Stimulated activated CD8-positive, alpha-beta memory T cell treated with anti-CD3 and anti-CD28 coated beads, Interleukin-15, amount 100 ng/mL, for 48 hours (primary cell): Measurements from ENCODE around the gene OR11G2.
"Not testable (repeated sequence)": the region's sequence is repeated elsewhere in the genome, so short reads cannot be mapped to it uniquely, and the experiment has no call there.

Experiments
- DNase-seq, 2 donors: peaks; one replicate each; pipeline ENCODE4 v3.0.0-alpha.2; 2020; ENCODE audit warnings: low read depth in 2 of 2

Gene OR11G2, protein sequence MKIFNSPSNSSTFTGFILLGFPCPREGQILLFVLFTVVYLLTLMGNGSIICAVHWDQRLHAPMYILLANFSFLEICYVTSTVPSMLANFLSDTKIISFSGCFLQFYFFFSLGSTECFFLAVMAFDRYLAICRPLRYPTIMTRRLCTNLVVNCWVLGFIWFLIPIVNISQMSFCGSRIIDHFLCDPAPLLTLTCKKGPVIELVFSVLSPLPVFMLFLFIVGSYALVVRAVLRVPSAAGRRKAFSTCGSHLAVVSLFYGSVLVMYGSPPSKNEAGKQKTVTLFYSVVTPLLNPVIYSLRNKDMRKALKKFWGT

DNA sequence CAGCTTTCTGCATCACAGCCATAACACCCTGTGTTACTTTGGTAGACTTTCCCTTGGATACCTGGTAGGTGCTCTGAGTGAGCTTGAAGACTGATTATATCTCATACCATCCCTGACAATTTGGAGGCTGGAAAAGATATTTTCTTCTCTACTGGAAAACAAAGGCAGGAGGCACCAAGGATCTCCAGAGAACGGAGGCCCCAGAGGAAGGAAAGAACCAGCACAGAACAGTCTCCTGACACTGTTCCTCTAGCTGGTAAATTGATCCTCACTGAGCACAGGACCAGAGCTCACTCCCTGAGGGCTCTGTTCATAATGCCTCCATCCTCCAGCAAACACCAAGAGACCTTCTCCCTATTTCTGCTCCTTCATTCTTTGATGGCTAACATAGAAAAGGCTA, at the start of gene OR11G2:
Gene OR11G2, plus strand, starts transcription at position 301 of the 400 bp plus-strand sequence. CDS start 6,542 bp downstream, outside the sequence.
- no peak for DNase-seq

DNA sequence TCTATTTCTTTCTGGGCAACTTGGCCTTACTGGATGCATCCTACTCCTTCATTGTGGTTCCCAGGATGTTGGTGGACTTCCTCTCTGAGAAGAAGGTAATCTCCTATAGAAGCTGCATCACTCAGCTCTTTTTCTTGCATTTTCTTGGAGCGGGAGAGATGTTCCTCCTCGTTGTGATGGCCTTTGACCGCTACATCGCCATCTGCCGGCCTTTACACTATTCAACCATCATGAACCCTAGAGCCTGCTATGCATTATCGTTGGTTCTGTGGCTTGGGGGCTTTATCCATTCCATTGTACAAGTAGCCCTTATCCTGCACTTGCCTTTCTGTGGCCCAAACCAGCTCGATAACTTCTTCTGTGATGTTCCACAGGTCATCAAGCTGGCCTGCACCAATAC, 46.8 kb upstream of the OR11G2 start:
- DNase-seq = no peak

DNA sequence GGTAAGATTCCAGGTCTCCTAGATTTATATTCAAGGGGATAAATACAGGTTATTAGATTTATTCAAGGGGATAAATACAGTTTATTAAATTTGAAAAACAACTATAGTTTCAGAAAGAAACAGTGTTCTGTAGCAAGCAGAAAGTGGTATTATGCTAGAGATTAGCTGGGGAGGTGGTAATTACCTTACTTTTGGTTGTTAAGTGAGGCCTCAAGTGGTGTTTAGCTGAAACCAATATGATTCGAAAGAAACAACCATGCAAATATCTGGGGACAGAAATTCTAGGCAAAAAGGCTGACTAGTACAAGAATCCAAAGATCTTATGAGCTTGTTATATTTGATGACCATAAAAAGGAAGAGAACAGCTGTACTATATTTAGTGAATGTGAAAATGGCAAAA, 45.9 kb upstream of the OR11G2 start:
- no peak for DNase-seq

DNA sequence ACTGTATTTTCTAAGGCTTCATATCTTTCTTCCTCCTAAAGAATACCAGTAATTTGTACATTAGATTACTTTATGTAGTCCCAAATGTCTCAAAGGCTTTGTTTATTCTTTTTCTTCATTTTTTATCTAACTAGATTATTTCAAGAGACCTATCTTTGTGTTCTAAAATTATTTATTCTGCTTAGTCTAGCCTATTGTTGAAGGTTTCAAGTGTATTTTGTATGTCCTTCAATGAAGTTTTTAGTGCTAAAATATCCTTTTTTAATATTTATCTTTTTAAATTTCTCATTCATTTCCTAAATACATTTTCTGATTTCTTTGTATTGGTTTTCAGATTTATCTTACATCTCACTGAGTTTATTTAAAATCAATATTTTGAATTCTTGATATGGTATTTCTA, 26.2 kb upstream of the OR11G2 start:
- no peak for DNase-seq

DNA sequence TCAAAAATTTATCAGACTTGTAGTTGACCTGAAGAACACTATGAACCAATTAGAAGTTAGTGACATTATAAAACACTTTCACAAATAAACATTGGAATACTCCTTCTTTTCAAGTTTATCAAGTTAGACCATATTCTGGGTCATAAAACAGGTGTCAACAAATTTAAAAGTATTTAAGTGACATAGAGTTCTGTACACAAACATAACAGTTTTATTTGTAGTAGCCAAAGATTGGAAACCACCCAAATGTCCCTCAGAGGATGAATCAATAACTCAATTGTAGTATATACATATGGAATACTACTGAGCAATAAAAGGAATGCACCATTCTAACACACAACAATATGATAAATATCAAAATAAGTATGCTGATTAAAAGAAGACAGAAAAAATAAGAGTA, 23.6 kb upstream of the OR11G2 start:
- no peak for DNase-seq

DNA sequence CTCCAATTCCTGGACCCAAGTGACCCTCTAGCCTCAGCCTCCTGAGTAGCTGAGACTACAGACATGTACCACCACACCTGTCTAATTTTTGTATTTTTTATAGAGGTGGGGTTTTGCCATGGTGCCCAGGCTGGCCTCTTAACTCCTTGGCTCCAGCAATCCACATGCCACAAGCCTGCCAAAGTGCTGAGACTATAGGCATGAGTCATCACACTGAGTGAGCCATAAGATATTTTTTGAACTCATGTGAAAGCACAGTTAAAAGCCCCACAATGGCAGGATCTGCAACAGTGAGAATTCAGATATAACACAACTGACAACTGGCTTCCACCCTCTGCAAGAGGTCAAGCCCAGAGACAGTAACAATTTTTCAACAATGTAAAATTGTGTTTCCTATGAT, 20.8 kb upstream of the OR11G2 start:
- DNase-seq = not testable (repeated sequence)

DNA sequence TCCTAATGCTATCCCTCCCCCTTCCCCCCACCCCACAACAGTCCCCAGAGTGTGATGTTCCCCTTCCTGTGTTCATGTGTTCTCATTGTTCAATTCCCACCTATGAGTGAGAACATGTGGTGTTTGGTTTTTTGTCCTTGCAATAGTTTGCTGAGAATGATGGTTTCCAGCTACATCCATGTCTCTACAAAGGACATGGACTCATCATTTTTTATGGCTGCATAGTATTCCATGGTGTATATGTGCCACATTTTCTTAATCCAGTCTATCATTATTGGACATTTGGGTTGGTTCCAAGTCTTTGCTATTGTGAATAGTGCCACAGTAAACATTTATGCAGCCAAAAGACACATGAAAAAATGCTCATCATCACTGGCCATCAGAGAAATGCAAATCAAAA, 16.5 kb upstream of the OR11G2 start:
- DNase-seq = not testable (repeated sequence)

DNA sequence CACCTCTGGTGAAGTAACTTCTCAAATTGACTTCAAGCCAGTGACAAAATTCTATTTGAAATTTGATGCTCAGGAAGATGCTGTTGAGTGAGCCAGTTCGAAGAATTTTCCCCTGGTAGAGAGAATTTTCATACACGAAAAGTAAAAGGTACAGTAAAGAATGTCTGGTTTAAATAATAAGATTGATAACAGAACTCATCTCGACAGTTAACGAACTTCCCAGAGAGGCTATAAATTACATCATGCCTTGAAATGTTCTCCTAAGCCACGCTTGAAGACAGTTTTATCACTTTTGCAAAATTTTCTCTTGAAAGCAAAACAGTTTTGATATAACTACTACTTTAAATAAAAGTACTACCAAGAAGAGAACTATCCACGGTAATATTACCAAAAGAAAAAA, 14.4 kb upstream of the OR11G2 start:
- DNase-seq = no peak

DNA sequence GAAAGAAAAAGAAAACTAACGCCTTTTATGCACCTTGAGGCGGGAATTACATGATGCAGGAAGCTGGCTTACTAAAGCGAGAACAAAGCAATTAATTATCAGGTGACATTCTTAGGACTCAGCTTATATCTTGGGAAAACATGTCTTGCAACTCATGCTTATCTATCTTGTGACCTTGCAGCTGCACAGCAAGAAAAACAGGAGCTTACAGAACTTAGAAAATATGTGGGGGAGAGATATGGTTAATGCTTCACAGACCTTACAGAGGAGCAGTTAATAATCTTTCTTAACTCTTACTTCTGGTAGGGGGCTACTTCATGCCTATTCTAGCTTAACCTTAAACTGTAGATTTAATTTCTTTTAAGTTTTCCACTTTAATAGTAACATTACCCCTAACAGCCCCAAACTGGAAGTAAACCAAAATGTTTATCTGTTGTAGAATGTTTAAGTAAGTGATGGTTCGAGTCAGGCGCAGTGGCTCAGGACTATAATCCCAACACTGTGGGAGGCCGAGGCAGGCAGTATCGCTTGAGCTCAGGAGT, 13.2 kb upstream of the OR11G2 start:
- DNase-seq = no peak

DNA sequence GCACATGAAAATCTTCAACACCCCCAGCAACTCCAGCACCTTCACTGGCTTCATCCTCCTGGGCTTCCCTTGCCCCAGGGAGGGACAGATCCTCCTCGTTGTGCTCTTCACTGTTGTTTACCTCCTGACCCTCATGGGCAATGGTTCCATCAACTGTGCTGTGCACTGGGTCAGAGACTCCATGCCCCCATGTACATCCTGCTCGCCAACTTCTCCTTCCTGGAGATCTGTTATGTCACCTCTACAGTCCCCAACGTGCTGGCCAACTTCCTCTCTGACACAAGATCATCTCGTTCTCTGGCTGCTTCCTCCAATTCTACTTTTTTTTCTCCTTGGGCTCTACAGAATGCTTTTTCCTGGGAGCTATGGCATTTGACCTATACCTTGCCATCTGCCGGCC, 11.5 kb upstream of the OR11G2 start:
- DNase-seq = no peak

DNA sequence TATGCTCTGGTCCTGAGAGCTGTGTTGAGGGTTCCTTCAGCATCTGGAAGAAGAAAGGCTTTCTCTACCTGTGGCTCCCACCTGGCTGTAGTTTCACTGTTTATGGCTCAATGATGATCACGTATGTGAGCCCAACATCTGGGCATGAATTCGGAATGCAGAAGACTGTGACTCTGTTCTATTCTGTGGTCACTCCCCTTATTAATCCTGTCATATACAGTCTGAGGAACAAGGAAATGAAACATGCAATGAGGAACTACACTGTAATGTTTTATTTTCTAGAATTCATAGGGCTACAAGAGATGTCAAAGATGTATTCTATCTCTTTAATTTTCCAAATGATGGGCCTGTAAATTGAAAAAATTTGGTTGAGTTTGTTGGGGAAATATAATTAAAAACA, 10.8 kb upstream of the OR11G2 start:
- no peak for DNase-seq

DNA sequence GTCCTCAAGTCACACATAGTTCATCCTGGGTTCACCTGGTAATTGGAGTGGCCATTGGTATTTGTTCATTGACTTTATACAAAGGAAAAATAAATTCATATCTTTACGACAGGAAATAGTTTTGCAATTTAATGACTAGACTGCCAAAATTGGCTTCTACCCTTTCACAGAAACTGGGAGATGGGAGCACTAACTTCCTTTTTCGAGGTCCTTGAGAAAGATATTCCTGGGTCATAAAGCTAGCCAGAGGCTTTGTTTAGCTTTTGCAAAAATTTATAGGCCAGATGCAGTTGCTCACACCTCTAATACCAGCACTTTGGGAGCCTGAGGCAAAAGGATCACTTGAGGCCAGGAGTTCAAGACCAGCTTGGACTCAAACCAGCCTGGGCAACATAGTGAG, 10.2 kb upstream of the OR11G2 start:
- DNase-seq = no peak

DNA sequence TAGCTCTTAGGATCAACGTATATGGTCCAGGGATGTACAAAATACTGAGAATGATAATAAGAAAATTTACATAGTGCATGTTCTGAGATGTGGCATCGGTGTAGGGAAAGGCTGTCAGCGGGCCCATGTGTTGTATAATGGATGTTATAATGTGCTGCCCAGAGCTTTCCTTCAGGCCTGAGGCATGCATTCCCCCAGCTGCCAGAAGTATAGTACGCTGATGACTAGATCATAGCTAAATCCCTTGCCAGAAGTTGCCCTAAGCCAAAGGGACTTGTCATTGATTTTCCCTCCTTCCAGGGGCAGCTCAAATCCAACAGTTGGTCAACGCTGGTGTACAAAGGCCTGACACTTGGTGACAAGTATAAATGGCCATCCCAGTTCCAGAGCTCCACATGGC, 6.5 kb upstream of the OR11G2 start:
- no peak for DNase-seq

DNA sequence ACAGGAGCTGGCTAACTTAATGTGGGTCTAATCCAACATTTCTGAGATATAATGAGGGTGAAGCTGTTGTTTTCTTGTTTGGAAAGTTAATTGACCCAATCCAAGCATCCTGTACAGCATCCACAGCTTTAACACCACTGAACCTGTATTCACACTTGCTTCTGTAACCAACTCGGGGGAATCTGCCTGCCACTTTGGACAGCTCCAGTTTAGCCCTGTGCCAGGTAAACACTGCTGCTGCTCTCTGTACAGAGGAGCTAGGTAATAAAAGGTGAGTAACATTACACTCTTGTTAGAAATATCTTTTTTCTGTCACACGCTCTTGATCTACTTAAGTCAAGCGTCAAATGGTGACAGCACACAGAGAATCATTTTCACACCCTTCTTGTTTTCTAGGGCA, 700 bp downstream of the OR11G2 start:
- no peak for DNase-seq

DNA sequence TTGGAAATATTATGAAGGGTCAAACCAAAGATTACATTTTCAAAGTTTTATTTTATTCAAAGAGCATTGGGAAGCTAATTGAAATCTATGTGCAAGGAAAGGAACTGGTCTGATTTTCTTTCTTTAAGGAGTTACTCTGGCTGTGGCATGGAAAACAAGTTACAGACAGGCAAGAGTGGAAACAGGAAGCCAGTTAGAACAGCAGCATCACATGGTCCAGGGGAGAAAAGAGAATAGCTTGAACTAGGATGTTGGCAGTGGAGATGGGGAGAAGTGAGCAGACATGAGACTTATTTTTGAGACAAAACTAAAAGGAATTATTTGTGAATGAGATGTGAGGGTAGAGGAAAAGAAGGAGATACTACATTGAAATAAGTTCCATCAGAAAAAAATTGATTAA, 3.4 kb downstream of the OR11G2 start:
- DNase-seq = no peak

DNA sequence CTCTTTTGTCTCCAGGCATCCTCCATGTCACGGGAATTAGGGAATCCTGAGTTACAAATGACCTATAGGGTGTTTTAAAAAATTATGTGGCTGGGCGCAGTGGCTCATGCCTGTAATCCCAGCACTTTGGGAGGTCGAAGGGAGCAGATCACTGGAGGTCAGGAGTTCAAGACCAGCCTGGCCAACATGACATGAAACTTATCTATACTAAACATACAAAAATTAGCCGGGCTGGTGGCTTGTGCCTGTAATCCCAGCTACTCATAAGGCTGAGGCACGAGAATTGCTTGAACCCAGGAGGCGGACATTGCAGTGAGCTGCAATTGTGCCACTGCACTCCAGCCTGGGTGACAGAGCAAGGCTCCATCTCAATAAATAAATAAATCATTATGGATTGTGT, 4.5 kb downstream of the OR11G2 start:
- DNase-seq = not testable (repeated sequence)

DNA sequence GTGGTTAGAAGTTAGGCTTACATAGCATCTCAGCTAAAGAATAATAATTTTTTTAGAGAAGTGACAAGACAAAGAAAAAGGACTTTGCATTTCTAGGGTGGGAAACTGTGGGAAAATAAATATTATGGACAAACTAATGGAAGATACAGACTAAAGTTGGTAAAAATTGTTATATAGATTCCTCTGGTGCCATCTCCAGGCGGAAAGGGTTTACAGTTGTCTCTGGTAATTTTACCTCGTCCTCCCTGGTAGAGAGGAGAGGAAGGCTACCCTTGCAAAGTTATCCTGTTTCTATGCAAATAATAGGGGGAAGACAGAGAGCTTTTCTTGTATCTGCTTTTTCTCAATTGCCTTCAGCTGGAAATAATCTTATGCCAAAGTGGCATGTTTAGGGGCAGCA, 5.2 kb downstream of the OR11G2 start:
- no peak for DNase-seq

DNA sequence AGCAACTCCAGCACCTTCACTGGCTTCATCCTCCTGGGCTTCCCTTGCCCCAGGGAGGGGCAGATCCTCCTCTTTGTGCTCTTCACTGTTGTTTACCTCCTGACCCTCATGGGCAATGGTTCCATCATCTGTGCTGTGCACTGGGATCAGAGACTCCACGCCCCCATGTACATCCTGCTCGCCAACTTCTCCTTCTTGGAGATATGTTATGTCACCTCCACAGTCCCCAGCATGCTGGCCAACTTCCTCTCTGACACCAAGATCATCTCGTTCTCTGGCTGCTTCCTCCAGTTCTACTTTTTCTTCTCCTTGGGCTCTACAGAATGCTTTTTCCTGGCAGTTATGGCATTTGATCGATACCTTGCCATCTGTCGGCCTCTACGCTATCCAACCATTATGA, 6.8 kb downstream of the OR11G2 start:
- DNase-seq = no peak

DNA sequence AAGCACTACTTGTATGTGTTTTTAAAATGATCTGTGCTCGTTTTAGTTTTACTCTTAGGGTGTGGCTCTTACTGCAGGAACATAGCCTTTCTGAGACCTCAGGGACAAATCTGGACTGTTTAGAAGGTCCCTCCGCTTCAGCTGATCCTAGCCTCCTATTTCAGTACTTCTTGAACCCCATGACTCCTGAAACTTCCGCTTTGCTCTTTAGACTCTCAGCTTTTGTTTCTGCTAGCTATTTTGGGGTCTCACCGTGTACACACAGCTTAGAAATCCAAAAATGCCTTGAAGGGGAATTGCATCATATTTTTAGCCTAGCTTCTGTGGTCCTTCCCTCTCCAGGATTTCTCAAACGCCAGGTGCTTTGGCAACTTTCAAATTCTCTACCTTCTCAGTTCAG, 8.3 kb downstream of the OR11G2 start:
- DNase-seq = no peak

DNA sequence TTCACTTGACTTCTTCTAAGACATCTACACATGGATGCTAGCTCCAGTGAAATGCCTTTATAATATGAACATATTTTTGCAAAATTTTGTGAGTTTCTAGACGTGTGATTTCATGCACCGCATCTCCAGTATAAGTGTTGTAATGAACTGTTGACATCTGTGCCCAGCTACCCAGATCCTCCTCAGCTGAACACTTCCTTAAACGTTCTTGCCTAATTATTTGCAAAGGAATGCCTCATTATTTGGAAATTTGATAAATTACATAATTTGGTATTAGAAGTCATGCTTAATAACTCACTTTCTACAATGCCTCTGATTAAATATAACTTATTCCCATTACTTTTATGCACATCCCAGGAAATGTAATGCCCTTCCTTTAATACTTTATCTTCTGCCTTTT, 14.0 kb downstream of the OR11G2 start:
- no peak for DNase-seq

DNA sequence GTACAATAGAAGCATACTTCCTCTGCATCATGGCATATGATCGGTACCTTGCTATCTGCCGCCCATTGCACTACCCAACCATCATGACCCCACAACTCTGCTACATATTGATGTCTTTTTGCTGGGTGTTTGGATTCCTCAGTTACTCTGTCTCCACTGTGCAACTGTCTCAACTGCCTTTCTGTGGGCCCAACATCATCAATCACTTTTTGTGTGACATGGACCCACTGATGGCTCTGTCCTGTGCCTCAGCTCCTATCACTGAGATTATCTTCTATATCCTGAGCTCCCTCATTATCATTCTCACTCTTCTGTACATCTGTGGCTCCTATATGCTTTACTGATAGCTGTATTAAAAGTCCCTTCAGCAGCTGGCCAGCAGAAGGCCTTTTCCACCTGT, 18.9 kb downstream of the OR11G2 start:
- DNase-seq = no peak

DNA sequence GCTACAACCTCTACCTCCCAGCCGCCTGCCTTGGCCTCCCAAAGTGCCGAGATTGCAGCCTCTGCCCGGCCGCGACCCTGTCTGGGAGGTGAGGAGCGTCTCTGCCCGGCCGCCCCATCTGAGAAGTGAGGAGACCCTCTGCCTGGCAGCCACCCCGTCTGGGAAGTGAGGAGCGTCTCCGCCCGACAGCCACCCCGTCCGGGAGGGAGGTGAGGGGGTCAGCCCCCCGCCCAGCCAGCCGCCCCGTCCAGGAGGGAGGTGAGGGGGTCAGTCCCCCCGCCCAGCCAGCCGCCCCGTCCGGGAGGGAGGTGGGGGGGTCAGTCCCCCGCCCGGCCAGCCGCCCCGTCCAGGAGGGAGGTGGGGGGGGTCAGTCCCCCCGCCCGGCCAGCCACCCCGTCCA, 21.7 kb downstream of the OR11G2 start:
- not testable (repeated sequence) for DNase-seq

DNA sequence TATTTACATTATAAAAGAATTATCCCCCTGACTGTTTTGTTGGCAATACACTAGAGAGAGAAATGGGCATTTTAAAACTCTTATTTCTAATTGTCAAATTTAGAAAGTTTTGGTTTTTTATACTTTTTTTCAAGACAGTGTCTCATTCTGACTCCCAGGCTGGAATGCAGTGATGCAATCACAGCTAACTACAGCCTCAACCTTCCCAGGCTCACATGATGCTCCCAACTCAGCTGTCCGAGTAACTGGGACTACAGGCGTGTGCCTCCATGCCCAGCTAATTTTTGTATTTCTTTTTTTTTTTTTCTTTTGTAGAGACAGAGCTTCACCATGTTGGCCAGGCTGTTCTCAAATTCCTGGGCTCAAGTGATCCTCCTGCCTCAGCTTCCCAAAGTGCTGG, 24.5 kb downstream of the OR11G2 start:
- DNase-seq = no peak

DNA sequence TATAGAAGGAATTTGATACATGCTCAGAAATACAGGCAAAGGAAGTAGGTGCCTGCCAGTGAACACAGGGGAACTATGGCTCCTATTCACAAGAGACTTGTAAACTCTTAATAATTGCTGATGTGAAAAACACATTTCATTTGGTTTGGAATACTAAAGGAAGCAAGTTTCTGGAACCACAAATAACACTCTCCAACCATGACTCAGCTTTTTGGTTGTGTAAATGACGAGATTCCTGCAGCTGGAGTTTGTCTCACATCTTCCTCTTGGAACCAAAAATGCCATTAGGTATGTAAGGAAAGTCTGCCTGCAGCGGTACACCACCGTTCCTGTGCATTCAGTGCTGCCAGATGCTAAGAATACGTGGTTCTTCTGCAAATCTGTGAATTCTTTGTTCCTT, 28.3 kb downstream of the OR11G2 start:
- DNase-seq = no peak
